Vagina (tissue), 2 donors: ENCODE data around the gene FBXO48. TPM values are rescaled to one million over a fixed set of nuclear protein-coding genes. Genes with fewer than 3 reads are reported as not detected.
A peak's percentile ranks its signal among the peaks of the same experiment; 100 is the strongest.

Experiments used
- DNase-seq, 2 donors: peaks; one replicate each; pipeline ENCODE4 v3.0.0-alpha.2; 2017; ENCODE audit errors: extremely low spot score in 2 of 2
- H3K27ac ChIP-seq: fragments of 200-600 bp; sonication (generic); one replicate; pipeline ENCODE4 v1.5.1; 2019
- H3K27me3 ChIP-seq: fragments of 200-600 bp; sonication (generic); one replicate; pipeline ENCODE4 v1.5.1; 2019
- H3K36me3 ChIP-seq, 2 donors: fragments of 200-600 bp; sonication (generic); one replicate each; pipeline ENCODE4 v1.5.1; 2017 to 2019
- H3K4me1 ChIP-seq: fragments of 200-600 bp; sonication (generic); one replicate; pipeline ENCODE4 v1.5.1; 2019
- H3K4me3 ChIP-seq, 2 donors: fragments of 200-600 bp; sonication (generic); 1 replicate in 1 of 2; 2 replicates in 1 of 2; pipeline ENCODE4 v1.5.1; 2016 to 2019
- H3K9me3 ChIP-seq: fragments of 200-600 bp; sonication (generic); one replicate; pipeline ENCODE4 v1.5.1; 2019
- CTCF ChIP-seq, 3 experiments: fragments of 450-650 bp in 2 of 3; fragments of 200-600 bp in 1 of 3; sonication (generic) in 1 of 3; IDR thresholded peaks; one replicate each; pipeline ENCODE4 v1.5.1; 2017 to 2019; ENCODE audit warnings: antibody characterized with exemption in 3 of 3, mild to moderate bottlenecking in 2 of 3, moderate library complexity in 2 of 3
- POLR2A ChIP-seq, 2 donors: fragments of 450-650 bp; IDR thresholded peaks; one replicate each; pipeline ENCODE4 v1.6.1; 2017; ENCODE audit warnings: antibody characterized with exemption in 2 of 2, mild to moderate bottlenecking in 2 of 2, moderate library complexity in 2 of 2
- POLR2AphosphoS5 ChIP-seq, 2 donors: sonication (generic); formaldehyde crosslinking; IDR thresholded peaks; one replicate each; pipeline ENCODE4 v1.9.0; 2017; ENCODE audit warnings: antibody characterized with exemption in 2 of 2, mild to moderate bottlenecking in 2 of 2, low read depth in 1 of 2; ENCODE audit not compliant: insufficient read depth in 1 of 2
- intact Hi-C: fragments of 100-400 bp; cut with DNase I; formaldehyde crosslinking; loops from one replicate; pipeline ENCODE4 v1.15.1; 2023
- total RNA-seq: library from RNA; depleted of rRNA; stranded (reverse); fragments of >200 nt; gene quantifications from one replicate; pipeline ENCODE4 v1.2.3, GENCODE V29; 2016

FBXO48 gene
- total RNA-seq, 1 donor from 2014 or later, result 1.2 TPM

- intact Hi-C loops, result no loop called here
- Histone ChIP-seq H3K4me1 (peaks cover 15% of the 10 kb centered on the region), H3K9me3 (no peaks in the 10 kb centered on the region), H3K4me3 (no peak overlapping the region), H3K27me3 (no peaks in the 10 kb centered on the region), H3K36me3 (no peaks in the 10 kb centered on the region), H3K27ac (no peak overlapping the region)
- DNase-seq, result no peak
- TF ChIP-seq CTCF (IDR thresholded peaks at IDR 0.05) (no peak), POLR2AphosphoS5 (IDR thresholded peaks at IDR 0.05; ENCODE audit: insufficient read depth in 1 of 2, low read depth in 1 of 2) (no peak), POLR2A (IDR thresholded peaks at IDR 0.05) (no peak)
Observed at GRCh38 chr2:68438455-68439303, 28.4 kb downstream of the FBXO48 start.

- peaks cover 15% of the 10 kb centered on the region for H3K4me1 ChIP-seq
Observed at GRCh38 chr2:68436270-68436669, 30.8 kb downstream of the FBXO48 start.

GRCh38 chr2:68435615-68436014, 31.5 kb downstream of the FBXO48 start:
- H3K27ac ChIP-seq, result peak overlapping the region; percentile 37
- H3K27me3 ChIP-seq, result no peaks in the 10 kb centered on the region
- DNase-seq, result no peak
- intact Hi-C loops, result no loop called here
- H3K4me3 ChIP-seq, result no peak overlapping the region
- no peaks in the 10 kb centered on the region for H3K9me3 ChIP-seq
- no peaks in the 10 kb centered on the region for H3K36me3 ChIP-seq
- no peak for TF ChIP-seq POLR2A (IDR thresholded peaks at IDR 0.05)
- TF ChIP-seq POLR2AphosphoS5 (IDR thresholded peaks at IDR 0.05; ENCODE audit: insufficient read depth in 1 of 2, low read depth in 1 of 2), result no peak
- no peak for TF ChIP-seq CTCF (IDR thresholded peaks at IDR 0.05)
- H3K4me1 ChIP-seq, result peaks cover 15% of the 10 kb centered on the region

More at GRCh38 chr2:68436270-68436669, 30.8 kb downstream of the FBXO48 start:
- DNase-seq, result no peak
- Histone ChIP-seq H3K36me3 (no peaks in the 10 kb centered on the region), H3K27ac (peak overlapping the region; percentile 37), H3K4me3 (no peak overlapping the region), H3K9me3 (no peaks in the 10 kb centered on the region), H3K27me3 (no peaks in the 10 kb centered on the region)
- intact Hi-C loops, result no loop called here
- TF ChIP-seq POLR2AphosphoS5 (IDR thresholded peaks at IDR 0.05; ENCODE audit: insufficient read depth in 1 of 2, low read depth in 1 of 2), result no peak
- no peak for TF ChIP-seq POLR2A (IDR thresholded peaks at IDR 0.05)
- no peak for TF ChIP-seq CTCF (IDR thresholded peaks at IDR 0.05)

- H3K9me3 ChIP-seq, result no peaks in the 10 kb centered on the region
- no peak for TF ChIP-seq CTCF (IDR thresholded peaks at IDR 0.05)
- TF ChIP-seq POLR2AphosphoS5 (IDR thresholded peaks at IDR 0.05; ENCODE audit: insufficient read depth in 1 of 2, low read depth in 1 of 2), result no peak
- no peak for TF ChIP-seq POLR2A (IDR thresholded peaks at IDR 0.05)
- H3K36me3 ChIP-seq, result no peaks in the 10 kb centered on the region
- no peak overlapping the region for H3K4me3 ChIP-seq
- H3K27me3 ChIP-seq, result no peaks in the 10 kb centered on the region
- intact Hi-C loops, result no loop called here
- H3K4me1 ChIP-seq, result peaks cover 15% of the 10 kb centered on the region
- DNase-seq, result no peak
- peak overlapping the region; percentile 22 for H3K27ac ChIP-seq
Observed at GRCh38 chr2:68434981-68435380, 32.1 kb downstream of the FBXO48 start.
